ENCODE measurements around the gene RXFP1.
"Not testable (repeated sequence)": the region's sequence is repeated elsewhere in the genome, so short reads cannot be mapped to it uniquely, and the experiment has no call there.

The RXFP1 gene

DNA sequence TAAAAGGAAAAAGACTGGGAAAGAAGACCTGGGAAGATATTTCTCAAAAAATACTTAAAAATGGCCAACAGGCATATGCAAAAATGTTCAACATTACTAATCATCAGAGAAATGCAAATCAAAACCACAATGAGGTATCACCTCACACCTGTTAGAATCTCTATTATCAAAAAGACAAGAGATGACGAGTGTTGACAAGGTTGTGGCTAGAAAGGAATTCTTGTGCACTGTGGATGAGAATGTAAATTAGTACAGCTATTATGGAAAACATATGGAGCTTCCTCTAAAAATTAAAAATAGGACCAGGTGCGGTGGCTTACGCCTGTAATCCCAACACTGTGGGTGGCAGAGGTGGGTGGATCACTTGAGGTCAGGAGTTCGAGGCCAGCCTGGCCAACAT lies 100.0 kb downstream of the RXFP1 start:
- DNase-seq: no peak

DNA sequence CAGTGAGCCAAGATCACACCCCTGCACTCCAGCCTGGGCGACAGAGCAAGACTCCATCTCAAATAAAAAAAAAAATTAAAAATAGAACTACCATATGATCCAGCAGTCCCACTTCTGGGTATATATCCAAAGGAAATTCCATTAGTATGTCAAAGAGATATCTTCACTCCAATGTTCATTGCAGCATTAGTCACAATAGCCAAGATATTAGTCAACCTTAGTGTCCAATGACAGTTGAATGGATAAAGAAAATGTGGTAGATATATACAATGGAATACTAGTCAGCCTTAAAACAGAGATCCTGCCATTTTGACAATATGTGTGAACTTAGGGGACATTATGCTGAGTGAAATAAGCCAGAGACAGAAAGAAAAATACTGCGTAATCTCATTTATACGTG lies 100.6 kb downstream of the RXFP1 start:
- no peak for DNase-seq

DNA sequence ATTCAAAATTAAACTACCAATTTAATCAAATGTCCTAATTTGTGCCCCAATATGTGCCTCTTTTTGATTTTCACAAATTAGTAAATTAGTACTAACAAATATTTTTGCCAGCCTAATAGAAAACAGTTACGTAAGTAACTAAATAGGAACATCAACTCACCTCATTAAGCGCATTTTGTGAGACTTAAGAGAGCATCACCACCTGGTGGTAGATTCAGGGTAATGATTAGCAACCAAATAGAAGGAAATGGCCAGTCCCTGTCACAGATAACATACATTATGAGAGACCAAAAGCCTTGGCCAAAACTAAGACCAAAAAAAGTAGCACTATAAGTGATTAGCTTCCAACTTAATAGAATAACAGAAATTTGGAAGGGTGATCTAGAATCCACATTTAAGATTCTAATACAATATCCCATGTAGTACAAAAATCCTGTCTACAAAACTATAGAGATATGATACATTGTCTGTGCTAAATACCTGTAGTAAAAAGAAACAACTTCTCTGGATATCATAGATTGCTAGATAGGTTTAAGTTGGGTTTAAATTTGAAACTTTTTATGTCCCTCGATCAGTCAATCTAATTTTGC lies 103.3 kb downstream of the RXFP1 start:
- DNase-seq: no peak

DNA sequence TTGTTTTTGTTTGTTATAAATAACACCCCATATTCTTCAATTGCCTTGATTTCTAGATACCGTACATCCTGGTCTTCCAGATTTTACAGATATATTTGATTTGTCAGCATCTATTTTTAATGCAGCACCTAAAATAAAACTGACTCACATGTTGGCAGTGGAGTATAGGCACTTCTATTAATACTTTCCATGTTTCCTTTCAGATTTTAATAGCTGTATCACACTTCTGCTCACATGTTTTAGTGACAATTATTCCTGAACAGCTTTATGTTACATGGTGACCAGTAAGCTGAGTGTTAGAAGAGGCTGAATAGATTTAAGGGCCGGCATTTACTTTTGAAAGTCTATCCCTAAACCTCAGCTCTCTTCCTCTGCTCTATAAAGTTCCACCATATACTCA lies 103.9 kb downstream of the RXFP1 start:
- DNase-seq: no peak

DNA sequence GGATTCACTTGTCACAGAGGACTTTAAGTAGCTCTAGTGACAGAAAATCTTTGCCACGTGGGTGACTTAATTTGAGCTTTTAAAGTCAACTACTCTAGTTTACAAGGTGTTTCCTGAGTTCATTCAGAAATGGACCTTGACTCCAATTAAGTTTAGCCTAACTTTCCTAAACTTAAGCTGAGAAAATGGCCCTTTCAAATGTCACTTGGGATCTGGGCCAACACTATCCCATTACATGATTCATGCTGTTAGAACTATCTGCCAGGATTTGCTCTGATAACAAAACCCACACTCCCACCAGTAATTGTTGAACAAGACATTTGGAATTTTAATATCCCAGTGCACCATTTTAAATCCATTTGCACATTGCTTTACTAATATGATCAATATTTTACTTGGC lies 109.2 kb downstream of the RXFP1 start:
- no peak for DNase-seq

DNA sequence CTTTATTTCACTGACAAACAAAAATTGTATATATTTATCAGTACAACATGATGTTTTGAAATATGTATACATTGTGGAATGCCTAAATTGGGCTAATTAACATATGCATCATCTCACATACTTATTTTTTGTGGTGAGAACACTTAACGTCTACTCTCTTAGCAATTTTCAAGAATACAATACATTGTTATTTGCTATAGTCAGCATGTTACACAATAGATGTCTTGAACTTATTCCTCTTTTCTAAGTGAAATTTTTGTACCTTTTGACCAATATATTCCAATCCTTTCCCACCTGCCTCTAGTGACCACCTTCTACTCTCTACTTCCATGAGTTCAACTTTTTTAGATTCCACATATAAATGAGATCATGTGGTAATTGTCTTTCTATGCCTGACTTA lies 114.9 kb downstream of the RXFP1 start:
- no peak for DNase-seq

DNA sequence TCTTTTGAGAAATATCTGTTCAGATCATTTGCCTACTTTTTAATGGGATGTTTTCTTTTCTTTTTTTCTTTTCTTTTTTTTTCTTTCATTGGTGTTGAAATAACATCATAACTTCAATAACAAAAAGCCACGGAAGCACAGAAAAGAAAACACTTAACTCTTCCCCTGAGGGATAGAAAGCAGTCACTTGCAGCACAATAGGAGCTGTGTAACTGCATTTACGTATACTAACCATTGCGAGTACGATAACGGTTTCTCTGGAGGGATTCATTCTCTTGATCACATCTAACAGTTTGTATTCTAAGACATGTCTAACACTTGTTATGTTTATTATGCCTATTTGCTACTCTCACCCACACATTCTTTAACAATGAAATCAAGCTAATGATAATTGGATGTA lies 122.7 kb downstream of the RXFP1 start:
- no peak for DNase-seq

DNA sequence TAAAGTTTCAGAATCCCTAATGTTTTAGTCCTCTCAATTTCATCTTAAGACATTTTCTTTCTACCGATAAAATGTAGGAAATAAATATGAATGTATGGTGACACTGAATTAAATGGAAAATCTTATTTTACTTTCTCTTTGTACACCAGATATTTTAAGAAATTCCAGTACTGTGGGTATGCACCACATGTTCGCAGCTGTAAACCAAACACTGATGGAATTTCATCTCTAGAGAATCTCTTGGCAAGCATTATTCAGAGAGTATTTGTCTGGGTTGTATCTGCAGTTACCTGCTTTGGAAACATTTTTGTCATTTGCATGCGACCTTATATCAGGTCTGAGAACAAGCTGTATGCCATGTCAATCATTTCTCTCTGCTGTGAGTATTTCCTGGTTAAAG lies 123.1 kb downstream of the RXFP1 start:
- DNase-seq: no peak

DNA sequence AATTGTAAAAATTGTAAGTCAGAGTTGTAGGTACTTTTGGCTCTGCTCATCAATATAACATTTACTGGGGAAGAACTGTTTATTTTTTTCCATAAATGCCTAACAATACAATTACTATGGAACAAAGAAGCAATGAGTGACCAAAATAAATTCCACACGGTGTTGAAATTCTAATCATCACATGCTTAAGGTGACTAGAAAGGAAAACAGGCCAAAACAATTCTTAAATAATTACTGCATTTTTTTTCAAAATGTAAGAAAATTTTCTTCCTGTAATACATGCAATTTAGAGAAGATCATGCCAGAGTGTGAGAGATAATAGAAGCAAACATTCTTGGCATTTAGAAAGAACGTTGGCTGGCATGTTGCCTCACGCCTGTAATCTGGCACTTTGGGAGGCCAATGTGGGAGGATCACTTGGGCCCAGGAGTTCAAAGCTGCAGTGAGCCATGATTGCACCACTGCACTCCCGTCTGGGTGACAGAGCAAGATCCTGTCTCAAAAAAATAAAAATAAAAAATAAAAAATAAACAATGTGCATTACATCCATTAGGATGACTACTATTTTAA lies 127.5 kb downstream of the RXFP1 start:
- no peak for DNase-seq

DNA sequence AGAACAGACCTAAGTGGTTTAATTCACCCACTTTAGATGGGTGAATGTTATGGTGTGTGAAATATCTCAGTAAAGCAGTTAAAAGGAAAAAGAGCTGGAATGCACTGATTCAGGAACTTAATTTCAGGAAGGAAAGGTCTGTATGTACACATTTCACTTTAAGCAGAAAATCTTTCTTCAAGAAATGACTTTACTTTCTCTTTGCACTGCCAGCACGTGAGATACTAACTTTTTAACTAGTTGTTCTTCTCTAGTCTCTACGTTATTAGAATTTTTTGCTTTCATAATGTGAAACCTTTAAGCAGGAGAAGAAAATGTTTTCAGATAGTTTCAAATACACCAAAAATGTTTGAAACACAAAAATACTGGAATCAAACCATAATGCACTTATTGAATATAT lies 131.2 kb downstream of the RXFP1 start:
- no peak for DNase-seq

DNA sequence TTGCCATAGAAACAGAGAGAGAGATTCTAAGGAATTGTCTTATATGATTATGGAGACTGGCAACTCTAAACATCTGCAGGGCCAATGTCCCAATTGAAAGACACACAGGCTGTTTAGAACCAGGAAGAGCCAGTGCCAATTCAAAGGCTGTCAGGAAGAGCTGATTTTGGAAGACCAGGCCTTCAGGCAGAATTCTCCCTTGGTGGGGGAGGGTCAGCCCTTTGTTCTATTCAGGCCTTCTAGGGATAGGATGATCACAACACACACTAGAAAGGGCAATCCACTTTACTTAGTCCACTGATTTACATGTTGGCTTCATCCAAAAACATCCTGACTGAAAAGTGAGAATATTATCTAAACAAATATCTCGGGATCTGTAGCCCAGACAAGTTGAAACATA lies 134.8 kb downstream of the RXFP1 start:
- no peak for DNase-seq

DNA sequence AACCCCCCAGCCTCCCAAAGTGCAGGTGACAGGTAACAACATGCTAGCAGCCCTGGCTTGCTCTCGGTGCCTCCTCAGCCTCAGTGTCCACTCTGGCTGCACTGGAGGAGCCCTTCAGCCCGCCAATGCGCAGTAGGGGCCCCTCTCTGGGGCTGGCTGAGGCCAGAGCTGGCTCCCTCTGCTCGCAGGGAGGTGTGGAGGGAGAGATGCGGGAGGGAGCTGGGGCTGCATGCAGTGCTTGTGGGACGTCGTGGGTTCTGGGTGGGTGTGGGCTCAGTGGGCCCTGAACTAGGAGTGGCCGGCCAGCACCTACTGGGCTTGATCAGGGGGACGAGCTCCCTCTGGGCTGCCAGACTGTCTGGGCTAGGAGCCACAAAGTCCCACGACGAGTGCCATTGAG lies 135.6 kb downstream of the RXFP1 start:
- no peak for DNase-seq

DNA sequence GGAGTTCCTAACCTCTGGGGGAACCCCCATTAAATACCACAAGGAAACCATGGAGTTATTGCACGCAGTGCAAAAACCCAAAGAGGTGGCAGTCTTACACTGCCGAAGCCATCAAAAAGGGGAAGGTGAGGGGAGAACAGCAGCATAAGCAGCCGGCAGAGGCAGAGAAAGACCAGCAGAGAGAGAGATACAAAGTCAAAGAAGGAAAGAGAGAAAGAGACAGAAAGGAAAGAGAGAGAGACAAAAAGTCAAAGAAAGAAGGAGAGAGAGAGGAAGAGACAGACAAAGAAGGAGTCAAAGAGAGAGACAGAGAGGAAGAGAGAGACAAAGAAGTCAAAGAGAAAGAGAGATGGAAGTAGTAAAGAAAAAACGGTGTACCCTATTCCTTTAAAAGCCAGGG lies 141.6 kb downstream of the RXFP1 start:
- DNase-seq: not testable (repeated sequence)

DNA sequence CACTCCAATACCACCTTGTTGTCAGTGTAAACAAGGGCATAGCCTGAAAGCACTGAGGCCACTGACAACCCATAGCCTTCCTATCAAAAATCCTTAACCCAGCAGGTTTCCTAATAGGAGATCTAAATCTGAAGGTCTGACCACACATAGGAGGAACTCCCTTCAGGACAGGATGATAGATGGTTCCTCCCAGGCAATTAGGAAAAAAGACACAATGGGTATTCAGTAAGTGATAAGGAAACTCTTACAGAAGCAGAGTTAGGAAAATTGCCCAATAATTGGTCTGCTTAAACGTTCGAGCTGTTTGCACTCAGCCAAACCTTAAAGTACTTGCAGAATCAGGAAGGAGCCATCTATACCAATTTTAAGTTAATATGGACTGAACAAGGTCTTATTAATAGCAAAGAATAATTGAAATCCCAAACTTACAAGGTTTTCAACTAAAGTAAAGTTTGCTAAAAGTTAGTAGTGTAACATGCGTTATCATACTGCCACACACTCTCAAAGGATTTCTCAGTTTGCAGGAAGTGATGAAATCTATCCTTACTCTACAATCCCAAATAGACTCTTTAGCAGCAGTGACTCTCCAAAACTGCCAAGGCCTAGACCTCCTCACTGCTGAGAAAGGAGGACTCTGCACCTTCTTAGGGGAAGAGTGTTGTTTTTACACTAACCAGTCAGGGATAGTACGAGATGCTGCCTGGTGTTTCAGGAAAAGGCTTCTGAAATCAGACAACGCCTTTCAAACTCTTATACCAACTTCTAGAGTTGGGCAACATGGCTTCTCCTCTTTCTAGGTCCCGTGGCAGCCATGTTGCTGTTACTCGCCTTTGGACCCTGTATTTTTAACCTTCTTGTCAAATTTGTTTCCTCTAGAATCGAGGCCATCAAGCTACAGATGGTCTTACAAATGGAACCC lies 142.3 kb downstream of the RXFP1 start:
- not testable (repeated sequence) for DNase-seq

DNA sequence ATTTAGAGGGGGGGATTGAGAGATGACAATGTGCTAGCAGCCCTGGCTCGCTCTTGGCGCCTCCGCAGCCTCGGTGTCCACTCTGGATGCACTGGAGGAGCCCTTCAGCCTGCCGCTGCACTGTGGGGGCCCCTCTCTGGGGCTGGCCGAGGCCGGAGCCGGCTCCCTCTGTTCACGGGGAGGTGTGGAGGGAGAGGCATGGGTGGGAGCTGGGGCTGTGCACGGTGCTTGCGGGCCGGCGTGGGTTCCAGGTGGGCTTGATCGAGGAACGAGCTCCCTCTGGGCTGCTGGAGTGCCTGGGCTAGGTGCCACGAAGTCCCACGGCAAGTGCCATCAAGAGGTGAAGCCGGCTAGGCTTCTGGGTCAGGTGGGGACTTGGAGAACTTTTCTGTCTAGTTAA lies 143.1 kb downstream of the RXFP1 start:
- DNase-seq: no peak

DNA sequence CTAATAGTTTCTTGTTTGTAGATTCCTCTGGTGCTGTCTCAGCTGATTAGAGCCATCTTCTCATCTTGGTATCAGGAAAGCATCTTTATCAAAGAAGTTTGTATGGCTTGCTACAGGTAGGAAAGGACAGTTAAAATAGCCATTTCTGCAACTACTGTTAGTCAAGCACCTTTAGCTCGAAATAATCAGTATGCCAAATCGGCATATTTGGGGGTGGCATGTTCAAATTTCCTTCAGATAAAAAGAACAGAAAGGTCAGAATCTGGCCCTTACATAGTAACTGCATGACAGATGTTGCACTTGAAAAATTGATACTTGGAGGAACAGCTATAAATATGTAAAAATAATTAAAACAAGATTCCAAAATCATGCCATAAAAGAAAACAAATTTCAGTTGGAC lies 145.2 kb downstream of the RXFP1 start:
- no peak for DNase-seq

DNA sequence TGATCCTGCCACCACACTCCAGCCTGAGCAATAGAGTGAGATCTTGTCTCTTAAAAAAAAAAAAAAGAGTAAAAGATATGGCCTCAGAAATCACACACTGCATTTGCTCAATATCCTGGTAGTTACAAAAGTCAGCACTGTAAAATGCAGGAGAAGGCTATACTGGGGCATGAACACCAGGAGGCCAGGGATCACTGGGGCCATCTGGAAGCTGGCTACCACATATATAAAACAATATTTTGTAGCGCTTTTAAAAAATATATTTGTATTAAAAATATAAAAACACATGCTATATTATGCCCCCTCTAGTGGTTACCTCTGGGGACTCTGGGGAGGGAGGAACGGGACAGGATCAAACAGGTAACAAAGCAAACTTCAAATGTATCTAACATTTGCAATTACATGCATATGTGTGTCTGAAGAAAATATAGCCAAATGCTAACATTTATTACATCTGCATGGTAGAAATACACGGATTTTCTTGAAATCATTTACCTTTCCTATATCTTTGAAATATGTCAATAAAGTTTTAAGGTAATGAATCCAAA lies 146.0 kb downstream of the RXFP1 start:
- DNase-seq: no peak

DNA sequence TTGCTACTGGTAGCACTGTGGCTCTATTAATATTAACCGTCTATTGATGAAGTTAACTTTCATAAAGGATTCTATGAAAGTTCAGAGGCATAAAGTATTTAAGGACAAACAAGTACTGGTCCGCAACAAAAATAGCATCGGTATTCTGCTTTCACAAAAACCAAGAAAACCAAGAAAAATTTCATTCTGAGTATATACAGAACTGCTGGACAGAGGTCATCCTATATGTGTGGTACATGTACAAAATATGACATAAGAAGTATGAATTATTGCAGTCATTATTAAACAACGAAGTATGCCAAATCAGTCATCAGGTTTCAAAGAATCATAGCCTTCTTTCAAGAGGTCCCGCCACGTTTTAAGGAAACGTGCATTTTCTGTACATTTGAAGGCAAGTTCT lies 147.6 kb downstream of the RXFP1 start:
- DNase-seq: no peak

DNA sequence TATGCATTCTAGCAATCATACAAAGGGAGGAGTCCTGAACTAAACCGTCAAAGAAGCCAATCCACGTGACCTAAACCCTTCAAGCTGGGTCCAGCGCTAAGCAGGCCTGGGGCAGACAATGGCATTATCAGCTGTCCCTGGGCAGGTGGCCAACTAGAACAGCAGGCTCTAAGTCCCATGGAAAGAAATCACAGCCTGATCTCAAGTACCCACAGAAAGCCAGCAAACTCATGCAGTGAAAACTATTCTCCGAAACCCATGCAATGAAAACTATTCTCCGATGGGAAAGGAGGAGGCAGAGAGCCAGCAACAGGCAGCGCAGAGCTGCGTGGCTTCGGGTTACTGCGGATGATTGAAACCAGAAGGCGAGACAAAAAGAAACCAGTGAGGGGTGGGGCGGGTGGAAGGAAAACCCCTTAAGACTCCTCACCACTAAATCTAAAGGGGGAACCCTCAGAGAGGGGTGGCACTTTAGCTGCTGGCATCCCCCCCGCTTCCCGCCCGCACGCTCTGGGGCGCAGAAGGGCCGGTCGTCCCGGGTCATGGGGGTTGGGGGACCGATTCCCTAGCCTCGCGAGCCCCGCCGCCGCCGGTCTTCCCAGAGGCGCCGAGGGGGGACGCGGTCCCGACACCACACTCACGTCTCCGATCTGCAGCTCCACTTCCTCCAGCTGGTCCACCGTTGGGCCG lies 149.4 kb downstream of the RXFP1 start:
- DNase-seq: no peak

DNA sequence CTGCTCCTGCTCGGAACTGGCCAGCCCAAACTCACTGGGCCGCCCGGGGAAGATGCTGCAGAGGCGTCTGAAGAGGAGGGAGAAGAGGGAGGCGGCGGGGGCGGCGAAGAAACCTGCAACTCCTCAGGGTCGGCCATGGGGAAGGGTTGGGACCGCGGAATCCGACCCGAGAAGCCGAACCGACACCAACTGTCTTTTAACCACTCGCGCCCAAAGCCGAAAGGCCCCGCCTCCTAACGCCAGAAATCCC lies 149.9 kb downstream of the RXFP1 start, which contains the start of gene C4orf46:
TSS of gene C4orf46 (minus strand) at position 223 of the 250 bp plus-strand sequence. CDS start at position 137, 86 bp downstream.
- DNase-seq: no peak

DNA sequence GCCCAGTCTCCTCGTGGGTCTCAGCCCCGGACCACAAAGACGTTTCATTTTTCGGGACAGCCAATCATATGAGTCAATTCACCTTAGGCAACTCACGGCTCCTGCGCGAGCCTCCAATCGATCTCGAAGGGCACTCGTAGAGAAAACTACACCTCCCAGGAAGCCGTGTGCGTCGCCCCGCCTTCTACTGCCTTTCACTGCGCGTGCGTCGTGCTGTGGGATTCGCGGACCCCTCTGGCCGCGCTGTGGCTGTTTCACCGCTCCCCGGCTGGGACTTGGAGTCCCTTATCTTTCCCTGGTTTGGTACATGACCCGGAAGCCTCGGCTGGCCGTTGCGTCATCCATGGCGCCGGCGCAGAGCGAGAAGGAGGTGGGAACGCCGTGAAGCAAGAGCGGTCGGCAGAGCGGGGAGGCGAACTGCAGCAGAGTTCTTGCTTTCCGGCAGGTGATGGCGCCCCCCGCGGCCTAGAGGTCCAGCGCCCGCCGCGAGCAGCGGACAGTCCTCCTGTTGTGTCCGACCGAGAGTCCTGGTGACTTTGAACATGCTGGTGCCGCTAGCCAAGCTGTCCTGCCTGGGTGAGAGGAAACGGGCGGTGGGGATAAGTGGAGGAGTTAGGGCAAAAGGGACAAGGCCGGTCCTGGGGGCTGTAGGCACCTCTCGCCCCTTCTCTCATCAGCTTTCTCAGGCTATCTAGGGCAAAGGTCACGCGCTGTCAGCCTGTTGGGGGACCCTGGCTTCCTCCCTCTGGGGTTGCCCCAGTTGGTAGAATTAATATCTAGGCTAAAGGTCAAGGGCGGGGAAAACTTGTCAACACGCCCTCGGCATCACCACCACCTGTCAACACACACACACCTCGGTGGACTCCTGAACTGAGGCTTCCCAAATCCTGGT lies 150.5 kb downstream of the RXFP1 start, which contains the start of gene ETFDH:
TSS of gene ETFDH (plus strand) at position 382 of the 892 bp plus-strand sequence. CDS start at position 543, 161 bp downstream.
- DNase-seq: peak; percentile 93

DNA sequence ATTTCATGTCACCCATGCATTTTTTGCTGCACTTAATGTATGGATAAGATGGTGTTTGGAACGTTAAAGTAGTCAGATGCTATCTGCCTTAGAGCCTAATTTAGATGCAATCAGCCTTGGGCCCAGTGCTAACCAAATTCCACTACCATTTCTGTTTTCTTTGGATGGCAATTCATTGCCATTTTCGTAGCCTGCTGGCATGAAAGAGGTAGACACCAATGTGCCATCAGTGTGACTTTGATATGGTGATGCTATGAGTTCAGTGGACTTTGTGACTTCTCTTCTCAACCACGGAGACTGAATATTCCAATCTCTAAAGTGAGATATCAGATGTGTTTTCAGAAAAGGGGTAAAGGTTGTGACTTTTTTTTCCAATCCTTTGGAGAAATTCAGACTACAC lies 152.0 kb downstream of the RXFP1 start:
- no peak for DNase-seq

Measured in cortex of kidney (tissue), 1 donor.